ENCODE data around the gene ZNF581. TPM values are rescaled to one million over a fixed set of nuclear protein-coding genes. Genes with fewer than 3 reads are reported as not detected.
A peak's percentile ranks its signal among the peaks of the same experiment; 100 is the strongest.

ZNF581 gene
- total RNA-seq, 1 donor from 2014 or later, result 6.5 TPM

GRCh38 chr19:55675661-55676354 lies 32.4 kb downstream of the ZNF581 start:
- no peak for DNase-seq (ENCODE audit: low spot score in 2 of 2)
- no peak for FAIRE-seq

GRCh38 chr19:55676383-55676782 lies 32.9 kb downstream of the ZNF581 start:
- FAIRE-seq (no peak), DNase-seq (ENCODE audit: low spot score in 2 of 2) (no peak)

- DNase-seq (ENCODE audit: low spot score in 2 of 2) (no peak), FAIRE-seq (no peak)
Measured at GRCh38 chr19:55676889-55677505, 33.5 kb downstream of the ZNF581 start.

- FAIRE-seq (no peak), DNase-seq (ENCODE audit: low spot score in 2 of 2) (no peak)
Measured at GRCh38 chr19:55677572-55678028, 34.2 kb downstream of the ZNF581 start.

GRCh38 chr19:55678121-55678671 lies 34.7 kb downstream of the ZNF581 start:
- no peak for DNase-seq (ENCODE audit: low spot score in 2 of 2)
- no peak for FAIRE-seq

- DNase-seq (ENCODE audit: low spot score in 2 of 2) (no peak), FAIRE-seq (no peak)
Measured at GRCh38 chr19:55679343-55680257, 36.2 kb downstream of the ZNF581 start.

GRCh38 chr19:55680339-55681130 lies 37.1 kb downstream of the ZNF581 start:
- no peak for FAIRE-seq
- no peak for DNase-seq (ENCODE audit: low spot score in 2 of 2)

GRCh38 chr19:55681131-55682092 lies 38.0 kb downstream of the ZNF581 start:
- DNase-seq (ENCODE audit: low spot score in 2 of 2) (no peak), FAIRE-seq (no peak)

GRCh38 chr19:55683449-55684261 lies 40.2 kb downstream of the ZNF581 start:
- no peak for DNase-seq (ENCODE audit: low spot score in 2 of 2)
- FAIRE-seq, result no peak

GRCh38 chr19:55684946-55685681 lies 41.7 kb downstream of the ZNF581 start:
- no peak for DNase-seq (ENCODE audit: low spot score in 2 of 2)

GRCh38 chr19:55685776-55686175 lies 42.3 kb downstream of the ZNF581 start:
- DNase-seq (ENCODE audit: low spot score in 2 of 2) (no peak), FAIRE-seq (no peak)

More at GRCh38 chr19:55684946-55685681, 41.7 kb downstream of the ZNF581 start:
- FAIRE-seq, result no peak

GRCh38 chr19:55686311-55687050 lies 43.0 kb downstream of the ZNF581 start:
- DNase-seq (ENCODE audit: low spot score in 2 of 2), result no peak

GRCh38 chr19:55687281-55688201 lies 44.1 kb downstream of the ZNF581 start:
- FAIRE-seq, result no peak
- DNase-seq (ENCODE audit: low spot score in 2 of 2), result no peak

More at GRCh38 chr19:55686311-55687050, 43.0 kb downstream of the ZNF581 start:
- FAIRE-seq, result no peak

GRCh38 chr19:55688422-55689218 lies 45.2 kb downstream of the ZNF581 start:
- DNase-seq (ENCODE audit: low spot score in 2 of 2) (peak in 1 of 2 donors; percentile 68), FAIRE-seq (no peak)

Data from frontal cortex (tissue), 4 donors.